Measurements from ENCODE around the gene ROR2.
"Not testable (repeated sequence)": the region's sequence is repeated elsewhere in the genome, so short reads cannot be mapped to it uniquely, and the experiment has no call there.

The ROR2 gene

GRCh38 chr9:91625331-91625730 lies 324.7 kb downstream of the ROR2 start:
- no peaks in the 10 kb centered on the region for H3K36me3 ChIP-seq (ENCODE audit: insufficient read depth)
- no peaks in the 10 kb centered on the region for H4K20me1 ChIP-seq (ENCODE audit: insufficient read depth)
- no peak for TF ChIP-seq CTCF (conservative IDR thresholded peaks at IDR 0.05; ENCODE audit: low read depth, low read length)

GRCh38 chr9:91623004-91623403 lies 327.0 kb downstream of the ROR2 start:
- Histone ChIP-seq H3K4me1 (ENCODE audit: low read depth, poor library complexity, severe bottlenecking) (no peaks in the 10 kb centered on the region), H3K4me3 (IDR thresholded peaks at IDR 0.05; ENCODE audit: insufficient read depth, low read depth, low read length) (no peak overlapping the region), H3K9ac (no peak overlapping the region), H3K79me2 (ENCODE audit: insufficient read depth, low read depth) (no peaks in the 10 kb centered on the region), H2AFZ (ENCODE audit: low read depth) (no peak overlapping the region), H3K27me3 (ENCODE audit: insufficient read depth, low read depth) (no peaks in the 10 kb centered on the region), H3K36me3 (ENCODE audit: insufficient read depth) (no peaks in the 10 kb centered on the region), H4K20me1 (ENCODE audit: insufficient read depth) (no peaks in the 10 kb centered on the region), H3K4me2 (no peak overlapping the region), H3K27ac (no peak overlapping the region)
- TF ChIP-seq CTCF (conservative IDR thresholded peaks at IDR 0.05; ENCODE audit: low read depth, low read length) = no peak

More at GRCh38 chr9:91625331-91625730, 324.7 kb downstream of the ROR2 start:
- Histone ChIP-seq H3K27me3 (ENCODE audit: insufficient read depth, low read depth) (no peaks in the 10 kb centered on the region), H3K79me2 (ENCODE audit: insufficient read depth, low read depth) (no peaks in the 10 kb centered on the region), H3K4me1 (ENCODE audit: low read depth, poor library complexity, severe bottlenecking) (no peaks in the 10 kb centered on the region), H3K27ac (no peak overlapping the region), H3K4me2 (no peak overlapping the region), H3K4me3 (IDR thresholded peaks at IDR 0.05; ENCODE audit: insufficient read depth, low read depth, low read length) (no peak overlapping the region), H3K9ac (no peak overlapping the region), H2AFZ (ENCODE audit: low read depth) (no peak overlapping the region)

GRCh38 chr9:91622121-91622520 lies 327.9 kb downstream of the ROR2 start:
- H3K4me2 ChIP-seq; H3K4me3 ChIP-seq (IDR thresholded peaks at IDR 0.05; ENCODE audit: insufficient read depth, low read depth, low read length); H3K36me3 ChIP-seq (ENCODE audit: insufficient read depth); H3K27ac ChIP-seq; H4K20me1 ChIP-seq (ENCODE audit: insufficient read depth); H3K27me3 ChIP-seq (ENCODE audit: insufficient read depth, low read depth); H2AFZ ChIP-seq (ENCODE audit: low read depth); H3K79me2 ChIP-seq (ENCODE audit: insufficient read depth, low read depth); H3K4me1 ChIP-seq (ENCODE audit: low read depth, poor library complexity, severe bottlenecking); H3K9ac ChIP-seq: not testable (repeated sequence)

- not testable (repeated sequence) for H2AFZ ChIP-seq (ENCODE audit: low read depth); H3K9ac ChIP-seq; H3K4me2 ChIP-seq; H3K27me3 ChIP-seq (ENCODE audit: insufficient read depth, low read depth); H3K79me2 ChIP-seq (ENCODE audit: insufficient read depth, low read depth); H3K4me3 ChIP-seq (IDR thresholded peaks at IDR 0.05; ENCODE audit: insufficient read depth, low read depth, low read length); H3K27ac ChIP-seq; H4K20me1 ChIP-seq (ENCODE audit: insufficient read depth); H3K4me1 ChIP-seq (ENCODE audit: low read depth, poor library complexity, severe bottlenecking); H3K36me3 ChIP-seq (ENCODE audit: insufficient read depth)
These were observed 336.0 kb downstream of the ROR2 start for GRCh38 chr9:91614044-91614443.

GRCh38 chr9:91611582-91611981 lies 338.4 kb downstream of the ROR2 start:
- H2AFZ ChIP-seq (ENCODE audit: low read depth) = no peak overlapping the region
- TF ChIP-seq CTCF (conservative IDR thresholded peaks at IDR 0.05; ENCODE audit: low read depth, low read length) = no peak
- H3K4me2 ChIP-seq = no peak overlapping the region
- no peaks in the 10 kb centered on the region for H3K4me1 ChIP-seq (ENCODE audit: low read depth, poor library complexity, severe bottlenecking)
- no peaks in the 10 kb centered on the region for H4K20me1 ChIP-seq (ENCODE audit: insufficient read depth)
- no peak overlapping the region for H3K27ac ChIP-seq
- H3K4me3 ChIP-seq (IDR thresholded peaks at IDR 0.05; ENCODE audit: insufficient read depth, low read depth, low read length) = no peak overlapping the region
- no peak overlapping the region for H3K9ac ChIP-seq
- H3K36me3 ChIP-seq (ENCODE audit: insufficient read depth) = no peaks in the 10 kb centered on the region
- no peaks in the 10 kb centered on the region for H3K79me2 ChIP-seq (ENCODE audit: insufficient read depth, low read depth)
- no peaks in the 10 kb centered on the region for H3K27me3 ChIP-seq (ENCODE audit: insufficient read depth, low read depth)

All from KMS-11 (cell line).